HG02571 (cell line): Measurements from ENCODE around the gene CD79A.

Source experiments
- ATAC-seq: cut with Tn5 transposase; IDR thresholded peaks from one replicate; pipeline ENCODE4 v1.9.1; 2021; ENCODE audit warnings: mild to moderate bottlenecking, moderate library complexity; ENCODE audit not compliant: unreplicated experiment

CD79A gene

DNA sequence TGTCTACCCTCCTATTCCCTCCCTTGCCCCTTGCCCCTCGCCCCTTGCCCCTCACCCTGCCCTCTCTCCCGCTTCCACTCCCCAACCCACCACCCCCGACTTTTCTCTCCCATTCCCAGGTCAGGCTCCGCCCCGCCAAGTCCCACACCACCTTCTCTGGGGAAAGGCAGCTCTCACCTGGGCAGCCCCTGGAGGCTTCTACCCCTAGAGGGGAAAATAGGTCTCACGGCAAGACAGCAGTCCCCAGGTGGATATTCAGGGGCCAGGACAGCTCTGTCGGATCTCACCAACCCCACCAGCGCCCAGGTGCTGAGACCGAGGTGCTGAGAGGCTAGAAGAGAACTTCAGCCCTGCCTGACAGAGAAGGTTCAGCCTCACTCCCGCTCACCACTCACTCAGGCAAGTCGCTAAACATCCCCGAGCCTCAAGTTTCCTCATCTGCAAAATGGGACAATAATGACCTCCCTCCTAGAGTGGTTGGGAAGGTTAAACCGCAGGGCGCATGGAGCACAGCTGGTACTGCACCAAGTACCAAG, 52.5 kb downstream of the CD79A start:
- ATAC-seq = no peak

DNA sequence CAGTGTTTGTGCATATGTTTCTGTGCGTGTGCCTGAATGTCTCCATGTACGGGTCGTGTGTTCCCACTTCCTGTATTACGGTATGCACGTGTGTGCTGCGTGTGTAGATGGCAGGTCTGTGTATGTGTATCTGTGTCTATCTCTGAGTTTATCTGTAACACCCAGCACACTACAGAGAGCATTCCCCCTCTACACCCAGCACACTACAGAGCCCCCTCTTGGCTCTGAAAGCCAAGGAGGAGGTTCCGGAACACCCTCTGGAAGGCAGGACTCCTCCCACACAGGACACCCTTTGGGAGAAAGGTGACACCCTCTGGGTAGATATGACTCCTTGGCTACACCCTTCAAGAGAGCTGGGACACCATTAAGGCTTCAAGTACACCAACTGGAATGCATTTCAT, 53.2 kb downstream of the CD79A start:
- ATAC-seq = no peak
